ENCODE data around the gene OPCML. TPM values are rescaled to one million over a fixed set of nuclear protein-coding genes. Genes with fewer than 3 reads are reported as not detected.
A peak's percentile ranks its signal among the peaks of the same experiment; 100 is the strongest.

Gene OPCML
- total and polyA plus RNA-seq, 2 experiments from 2014 or later, result 1.2 to 4.4 TPM

DNA sequence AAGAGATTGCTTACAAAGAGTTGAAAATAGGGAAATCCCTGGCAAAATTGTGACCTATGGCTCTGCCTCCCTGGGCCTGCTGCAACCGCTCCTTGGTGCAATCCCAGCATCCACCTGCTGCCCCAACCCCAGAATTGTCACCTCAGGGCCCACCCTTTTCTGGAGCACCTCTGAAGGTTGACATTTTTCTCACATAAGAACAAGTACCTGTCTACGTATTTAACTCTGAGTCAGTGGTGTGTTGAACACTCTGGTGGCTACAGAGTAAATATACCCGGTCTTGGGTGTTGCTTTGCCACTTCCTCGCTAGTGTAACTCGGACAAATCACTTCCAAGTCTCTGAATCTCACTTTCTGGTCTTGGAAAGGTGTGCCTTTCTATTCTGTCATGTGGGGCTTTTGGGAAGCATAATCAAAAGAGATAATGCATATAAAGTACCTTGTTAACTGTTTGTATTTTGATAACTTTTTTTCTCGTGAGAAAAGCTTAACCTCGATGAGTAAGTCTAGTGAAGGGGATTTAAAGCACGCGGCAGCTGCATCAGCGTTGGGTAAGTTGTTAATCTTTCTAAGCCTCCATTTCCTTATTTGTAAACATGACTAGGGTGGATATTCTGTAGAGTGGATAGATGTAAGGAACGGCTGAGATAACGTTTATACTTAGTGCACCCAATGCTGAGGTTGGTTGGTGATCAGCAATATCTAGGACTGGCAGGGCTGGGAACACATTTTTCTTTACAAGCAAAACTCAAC is 881.2 kb downstream of the OPCML start:
- Mint-ChIP-seq H3K9me3 (peaks cover 2% of the 10 kb centered on the region; the same call in 1 of the 3 replicates), H3K27me3 (ENCODE audit: insufficient read depth, low read depth, poor library complexity) (peaks cover 2% of the 10 kb centered on the region), H3K4me1 (peaks cover 20% of the 10 kb centered on the region), H3K36me3 (ENCODE audit: low read depth) (no peaks in the 10 kb centered on the region), H3K27ac (peak overlapping the region; percentile 15; the same call in 1 of the 2 replicates), H3K4me3 (no peak overlapping the region)
- no peak for DNase-seq (ENCODE audit: low spot score)
- TF ChIP-seq, protein P1, sequence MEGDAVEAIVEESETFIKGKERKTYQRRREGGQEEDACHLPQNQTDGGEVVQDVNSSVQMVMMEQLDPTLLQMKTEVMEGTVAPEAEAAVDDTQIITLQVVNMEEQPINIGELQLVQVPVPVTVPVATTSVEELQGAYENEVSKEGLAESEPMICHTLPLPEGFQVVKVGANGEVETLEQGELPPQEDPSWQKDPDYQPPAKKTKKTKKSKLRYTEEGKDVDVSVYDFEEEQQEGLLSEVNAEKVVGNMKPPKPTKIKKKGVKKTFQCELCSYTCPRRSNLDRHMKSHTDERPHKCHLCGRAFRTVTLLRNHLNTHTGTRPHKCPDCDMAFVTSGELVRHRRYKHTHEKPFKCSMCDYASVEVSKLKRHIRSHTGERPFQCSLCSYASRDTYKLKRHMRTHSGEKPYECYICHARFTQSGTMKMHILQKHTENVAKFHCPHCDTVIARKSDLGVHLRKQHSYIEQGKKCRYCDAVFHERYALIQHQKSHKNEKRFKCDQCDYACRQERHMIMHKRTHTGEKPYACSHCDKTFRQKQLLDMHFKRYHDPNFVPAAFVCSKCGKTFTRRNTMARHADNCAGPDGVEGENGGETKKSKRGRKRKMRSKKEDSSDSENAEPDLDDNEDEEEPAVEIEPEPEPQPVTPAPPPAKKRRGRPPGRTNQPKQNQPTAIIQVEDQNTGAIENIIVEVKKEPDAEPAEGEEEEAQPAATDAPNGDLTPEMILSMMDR (conservative IDR thresholded peaks at IDR 0.05; ENCODE audit: low read depth in 2 of 2), result no peak
- TF ChIP-seq ZNF114 (CRISPR knock-in tag; IDR thresholded peaks at IDR 0.05) (no peak), NANOG (IDR thresholded peaks at IDR 0.05; ENCODE audit: borderline replicate concordance) (no peak), JUNB (IDR thresholded peaks at IDR 0.05; ENCODE audit: unreplicated experiment) (no peak), EZH2 (IDR thresholded peaks at IDR 0.05; ENCODE audit: low read depth, unreplicated experiment) (no peak), EZH2phosphoT487 (IDR thresholded peaks at IDR 0.05; ENCODE audit: unreplicated experiment) (no peak), ZNF331 (CRISPR knock-in tag; IDR thresholded peaks at IDR 0.05; ENCODE audit: low read depth) (no peak), POLR2AphosphoS5 (IDR thresholded peaks at IDR 0.05; ENCODE audit: low read depth) (no peak), CREB1 (CRISPR knock-in tag; IDR thresholded peaks at IDR 0.05; ENCODE audit: low read depth) (no peak), STAT1 (IDR thresholded peaks at IDR 0.05; ENCODE audit: unreplicated experiment) (no peak)
- TF ChIP-seq, protein P2, sequence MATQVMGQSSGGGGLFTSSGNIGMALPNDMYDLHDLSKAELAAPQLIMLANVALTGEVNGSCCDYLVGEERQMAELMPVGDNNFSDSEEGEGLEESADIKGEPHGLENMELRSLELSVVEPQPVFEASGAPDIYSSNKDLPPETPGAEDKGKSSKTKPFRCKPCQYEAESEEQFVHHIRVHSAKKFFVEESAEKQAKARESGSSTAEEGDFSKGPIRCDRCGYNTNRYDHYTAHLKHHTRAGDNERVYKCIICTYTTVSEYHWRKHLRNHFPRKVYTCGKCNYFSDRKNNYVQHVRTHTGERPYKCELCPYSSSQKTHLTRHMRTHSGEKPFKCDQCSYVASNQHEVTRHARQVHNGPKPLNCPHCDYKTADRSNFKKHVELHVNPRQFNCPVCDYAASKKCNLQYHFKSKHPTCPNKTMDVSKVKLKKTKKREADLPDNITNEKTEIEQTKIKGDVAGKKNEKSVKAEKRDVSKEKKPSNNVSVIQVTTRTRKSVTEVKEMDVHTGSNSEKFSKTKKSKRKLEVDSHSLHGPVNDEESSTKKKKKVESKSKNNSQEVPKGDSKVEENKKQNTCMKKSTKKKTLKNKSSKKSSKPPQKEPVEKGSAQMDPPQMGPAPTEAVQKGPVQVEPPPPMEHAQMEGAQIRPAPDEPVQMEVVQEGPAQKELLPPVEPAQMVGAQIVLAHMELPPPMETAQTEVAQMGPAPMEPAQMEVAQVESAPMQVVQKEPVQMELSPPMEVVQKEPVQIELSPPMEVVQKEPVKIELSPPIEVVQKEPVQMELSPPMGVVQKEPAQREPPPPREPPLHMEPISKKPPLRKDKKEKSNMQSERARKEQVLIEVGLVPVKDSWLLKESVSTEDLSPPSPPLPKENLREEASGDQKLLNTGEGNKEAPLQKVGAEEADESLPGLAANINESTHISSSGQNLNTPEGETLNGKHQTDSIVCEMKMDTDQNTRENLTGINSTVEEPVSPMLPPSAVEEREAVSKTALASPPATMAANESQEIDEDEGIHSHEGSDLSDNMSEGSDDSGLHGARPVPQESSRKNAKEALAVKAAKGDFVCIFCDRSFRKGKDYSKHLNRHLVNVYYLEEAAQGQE (IDR thresholded peaks at IDR 0.05; ENCODE audit: unreplicated experiment), result no peak
- TF ChIP-seq, protein P3, sequence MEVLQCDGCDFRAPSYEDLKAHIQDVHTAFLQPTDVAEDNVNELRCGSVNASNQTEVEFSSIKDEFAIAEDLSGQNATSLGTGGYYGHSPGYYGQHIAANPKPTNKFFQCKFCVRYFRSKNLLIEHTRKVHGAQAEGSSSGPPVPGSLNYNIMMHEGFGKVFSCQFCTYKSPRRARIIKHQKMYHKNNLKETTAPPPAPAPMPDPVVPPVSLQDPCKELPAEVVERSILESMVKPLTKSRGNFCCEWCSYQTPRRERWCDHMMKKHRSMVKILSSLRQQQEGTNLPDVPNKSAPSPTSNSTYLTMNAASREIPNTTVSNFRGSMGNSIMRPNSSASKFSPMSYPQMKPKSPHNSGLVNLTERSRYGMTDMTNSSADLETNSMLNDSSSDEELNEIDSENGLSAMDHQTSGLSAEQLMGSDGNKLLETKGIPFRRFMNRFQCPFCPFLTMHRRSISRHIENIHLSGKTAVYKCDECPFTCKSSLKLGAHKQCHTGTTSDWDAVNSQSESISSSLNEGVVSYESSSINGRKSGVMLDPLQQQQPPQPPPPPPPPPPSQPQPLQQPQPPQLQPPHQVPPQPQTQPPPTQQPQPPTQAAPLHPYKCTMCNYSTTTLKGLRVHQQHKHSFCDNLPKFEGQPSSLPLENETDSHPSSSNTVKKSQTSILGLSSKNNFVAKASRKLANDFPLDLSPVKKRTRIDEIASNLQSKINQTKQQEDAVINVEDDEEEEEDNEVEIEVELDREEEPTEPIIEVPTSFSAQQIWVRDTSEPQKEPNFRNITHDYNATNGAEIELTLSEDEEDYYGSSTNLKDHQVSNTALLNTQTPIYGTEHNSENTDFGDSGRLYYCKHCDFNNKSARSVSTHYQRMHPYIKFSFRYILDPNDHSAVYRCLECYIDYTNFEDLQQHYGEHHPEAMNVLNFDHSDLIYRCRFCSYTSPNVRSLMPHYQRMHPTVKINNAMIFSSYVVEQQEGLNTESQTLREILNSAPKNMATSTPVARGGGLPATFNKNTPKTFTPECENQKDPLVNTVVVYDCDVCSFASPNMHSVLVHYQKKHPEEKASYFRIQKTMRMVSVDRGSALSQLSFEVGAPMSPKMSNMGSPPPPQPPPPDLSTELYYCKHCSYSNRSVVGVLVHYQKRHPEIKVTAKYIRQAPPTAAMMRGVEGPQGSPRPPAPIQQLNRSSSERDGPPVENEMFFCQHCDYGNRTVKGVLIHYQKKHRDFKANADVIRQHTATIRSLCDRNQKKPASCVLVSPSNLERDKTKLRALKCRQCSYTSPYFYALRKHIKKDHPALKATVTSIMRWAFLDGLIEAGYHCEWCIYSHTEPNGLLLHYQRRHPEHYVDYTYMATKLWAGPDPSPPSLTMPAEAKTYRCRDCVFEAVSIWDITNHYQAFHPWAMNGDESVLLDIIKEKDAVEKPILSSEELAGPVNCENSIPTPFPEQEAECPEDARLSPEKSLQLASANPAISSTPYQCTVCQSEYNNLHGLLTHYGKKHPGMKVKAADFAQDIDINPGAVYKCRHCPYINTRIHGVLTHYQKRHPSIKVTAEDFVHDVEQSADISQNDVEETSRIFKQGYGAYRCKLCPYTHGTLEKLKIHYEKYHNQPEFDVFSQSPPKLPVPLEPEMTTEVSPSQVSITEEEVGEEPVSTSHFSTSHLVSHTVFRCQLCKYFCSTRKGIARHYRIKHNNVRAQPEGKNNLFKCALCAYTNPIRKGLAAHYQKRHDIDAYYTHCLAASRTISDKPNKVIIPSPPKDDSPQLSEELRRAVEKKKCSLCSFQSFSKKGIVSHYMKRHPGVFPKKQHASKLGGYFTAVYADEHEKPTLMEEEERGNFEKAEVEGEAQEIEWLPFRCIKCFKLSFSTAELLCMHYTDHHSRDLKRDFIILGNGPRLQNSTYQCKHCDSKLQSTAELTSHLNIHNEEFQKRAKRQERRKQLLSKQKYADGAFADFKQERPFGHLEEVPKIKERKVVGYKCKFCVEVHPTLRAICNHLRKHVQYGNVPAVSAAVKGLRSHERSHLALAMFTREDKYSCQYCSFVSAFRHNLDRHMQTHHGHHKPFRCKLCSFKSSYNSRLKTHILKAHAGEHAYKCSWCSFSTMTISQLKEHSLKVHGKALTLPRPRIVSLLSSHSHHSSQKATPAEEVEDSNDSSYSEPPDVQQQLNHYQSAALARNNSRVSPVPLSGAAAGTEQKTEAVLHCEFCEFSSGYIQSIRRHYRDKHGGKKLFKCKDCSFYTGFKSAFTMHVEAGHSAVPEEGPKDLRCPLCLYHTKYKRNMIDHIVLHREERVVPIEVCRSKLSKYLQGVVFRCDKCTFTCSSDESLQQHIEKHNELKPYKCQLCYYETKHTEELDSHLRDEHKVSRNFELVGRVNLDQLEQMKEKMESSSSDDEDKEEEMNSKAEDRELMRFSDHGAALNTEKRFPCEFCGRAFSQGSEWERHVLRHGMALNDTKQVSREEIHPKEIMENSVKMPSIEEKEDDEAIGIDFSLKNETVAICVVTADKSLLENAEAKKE (CRISPR knock-in tag; IDR thresholded peaks at IDR 0.05), result no peak
- TF ChIP-seq, protein P4, sequence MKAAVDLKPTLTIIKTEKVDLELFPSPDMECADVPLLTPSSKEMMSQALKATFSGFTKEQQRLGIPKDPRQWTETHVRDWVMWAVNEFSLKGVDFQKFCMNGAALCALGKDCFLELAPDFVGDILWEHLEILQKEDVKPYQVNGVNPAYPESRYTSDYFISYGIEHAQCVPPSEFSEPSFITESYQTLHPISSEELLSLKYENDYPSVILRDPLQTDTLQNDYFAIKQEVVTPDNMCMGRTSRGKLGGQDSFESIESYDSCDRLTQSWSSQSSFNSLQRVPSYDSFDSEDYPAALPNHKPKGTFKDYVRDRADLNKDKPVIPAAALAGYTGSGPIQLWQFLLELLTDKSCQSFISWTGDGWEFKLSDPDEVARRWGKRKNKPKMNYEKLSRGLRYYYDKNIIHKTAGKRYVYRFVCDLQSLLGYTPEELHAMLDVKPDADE (IDR thresholded peaks at IDR 0.05), result no peak
- no peaks in the 10 kb centered on the region for H3K36me3 ChIP-seq (ENCODE audit: insufficient read depth)
- H3K27ac ChIP-seq (ENCODE audit: low read depth), result no peak overlapping the region
- H3K79me2 ChIP-seq (replicated peaks; ENCODE audit: insufficient read depth), result no peaks in the 10 kb centered on the region
- no peaks in the 10 kb centered on the region for H4K20me1 ChIP-seq (replicated peaks; ENCODE audit: insufficient read depth)
- peaks cover 9% of the 10 kb centered on the region; the same call in 1 of the 2 replicates for H3K4me1 ChIP-seq (ENCODE audit: insufficient read depth)
- H2AFZ ChIP-seq, result no peak overlapping the region
- no peak overlapping the region for H3K4me3 ChIP-seq
- no peak overlapping the region for H3K4me2 ChIP-seq
- no peaks in the 10 kb centered on the region for H3K27me3 ChIP-seq (ENCODE audit: insufficient read depth)
- H3F3A ChIP-seq (replicated peaks; ENCODE audit: low read depth), result no peaks in the 10 kb centered on the region
- no peak for ATAC-seq
- no peaks in the 10 kb centered on the region for H3K9me2 ChIP-seq (ENCODE audit: insufficient read depth)

Measured in GM23338 (cell line).